ENCODE results near the gene TDRD5.

TDRD5 gene

DNA sequence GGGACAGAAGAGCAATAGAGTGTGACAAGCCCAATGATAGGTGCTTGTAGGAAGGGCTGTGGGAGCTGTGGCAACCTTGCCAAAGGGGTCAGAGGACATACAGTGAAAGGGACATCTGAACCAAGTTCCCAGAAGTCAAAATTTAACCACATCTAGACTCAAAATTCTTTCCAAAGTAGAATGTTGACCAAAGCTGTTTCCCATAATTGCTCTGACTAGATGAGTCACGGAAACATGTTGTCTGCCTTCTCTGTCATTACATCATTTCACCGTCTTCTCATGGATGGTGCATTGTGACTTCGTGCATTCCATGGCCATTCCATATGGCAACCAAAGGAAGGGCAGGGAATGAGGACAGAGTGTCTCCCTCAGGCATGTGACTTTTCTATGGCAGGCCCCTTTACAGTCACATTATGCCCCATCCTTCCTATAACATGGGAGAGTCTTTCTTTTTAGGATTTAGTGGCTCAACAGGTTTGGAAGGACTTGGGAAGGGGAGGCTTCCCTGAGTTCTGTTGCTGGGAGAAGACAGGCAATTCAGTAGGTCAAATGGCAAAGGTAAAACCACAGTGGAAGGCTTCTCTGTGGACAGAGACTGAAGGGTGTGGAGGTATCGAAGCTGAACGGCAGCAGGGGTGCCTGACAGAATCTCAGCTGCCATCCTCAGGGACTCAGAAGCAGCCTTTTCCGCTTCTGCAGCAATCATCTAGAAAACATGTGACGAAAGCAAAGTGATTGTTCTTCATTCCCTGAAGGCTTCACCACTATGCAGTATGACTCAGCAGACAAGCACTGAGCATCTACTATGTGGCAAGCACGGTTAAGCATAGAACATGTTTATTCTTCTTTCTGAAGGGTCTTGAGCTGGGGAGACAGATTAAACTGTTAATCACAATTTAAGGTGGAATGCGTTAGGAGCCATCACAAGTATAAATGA lies 40.6 kb upstream of the TDRD5 start:
- no peak for DNase-seq
- Histone ChIP-seq H3K4me3 (ENCODE audit: low read depth, low read length) (no peak overlapping the region), H3K27ac (no peak overlapping the region), H3K9me3 (ENCODE audit: severe bottlenecking) (no peaks in the 10 kb centered on the region), H3K36me3 (no peaks in the 10 kb centered on the region), H3K27me3 (ENCODE audit: insufficient read depth, low read depth, severe bottlenecking) (peaks cover 8% of the 10 kb centered on the region)
- TF ChIP-seq, protein P1, sequence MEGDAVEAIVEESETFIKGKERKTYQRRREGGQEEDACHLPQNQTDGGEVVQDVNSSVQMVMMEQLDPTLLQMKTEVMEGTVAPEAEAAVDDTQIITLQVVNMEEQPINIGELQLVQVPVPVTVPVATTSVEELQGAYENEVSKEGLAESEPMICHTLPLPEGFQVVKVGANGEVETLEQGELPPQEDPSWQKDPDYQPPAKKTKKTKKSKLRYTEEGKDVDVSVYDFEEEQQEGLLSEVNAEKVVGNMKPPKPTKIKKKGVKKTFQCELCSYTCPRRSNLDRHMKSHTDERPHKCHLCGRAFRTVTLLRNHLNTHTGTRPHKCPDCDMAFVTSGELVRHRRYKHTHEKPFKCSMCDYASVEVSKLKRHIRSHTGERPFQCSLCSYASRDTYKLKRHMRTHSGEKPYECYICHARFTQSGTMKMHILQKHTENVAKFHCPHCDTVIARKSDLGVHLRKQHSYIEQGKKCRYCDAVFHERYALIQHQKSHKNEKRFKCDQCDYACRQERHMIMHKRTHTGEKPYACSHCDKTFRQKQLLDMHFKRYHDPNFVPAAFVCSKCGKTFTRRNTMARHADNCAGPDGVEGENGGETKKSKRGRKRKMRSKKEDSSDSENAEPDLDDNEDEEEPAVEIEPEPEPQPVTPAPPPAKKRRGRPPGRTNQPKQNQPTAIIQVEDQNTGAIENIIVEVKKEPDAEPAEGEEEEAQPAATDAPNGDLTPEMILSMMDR (IDR thresholded peaks at IDR 0.05; ENCODE audit: low read depth, low read length) = no peak

DNA sequence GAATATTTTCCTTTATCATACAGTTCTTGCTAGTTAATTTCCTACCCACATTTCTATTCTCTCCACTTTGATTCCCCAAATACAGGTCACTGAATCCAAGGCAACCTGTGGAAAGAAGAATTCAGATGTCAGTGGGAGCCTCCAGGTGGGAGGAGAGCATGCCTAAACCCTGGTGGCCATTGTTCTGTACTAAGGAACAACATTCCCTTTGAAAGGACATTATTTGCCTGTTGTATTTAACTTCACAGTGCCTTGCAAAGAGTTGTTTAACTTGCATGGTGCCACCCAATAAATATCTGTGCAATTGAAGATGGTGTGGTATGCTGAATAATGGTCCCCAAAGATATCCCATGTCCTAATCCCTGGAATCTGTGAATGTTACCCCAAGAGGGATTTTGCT lies 37.2 kb upstream of the TDRD5 start:
- no peak overlapping the region for H3K27ac ChIP-seq
- TF ChIP-seq, protein P1 (IDR thresholded peaks at IDR 0.05; ENCODE audit: low read depth, low read length) = no peak
- no peak overlapping the region for H3K4me3 ChIP-seq (ENCODE audit: low read depth, low read length)
- H3K27me3 ChIP-seq (ENCODE audit: insufficient read depth, low read depth, severe bottlenecking) = peaks cover 5% of the 10 kb centered on the region
- no peaks in the 10 kb centered on the region for H3K9me3 ChIP-seq (ENCODE audit: severe bottlenecking)
- DNase-seq = no peak
- H3K36me3 ChIP-seq = no peaks in the 10 kb centered on the region

DNA sequence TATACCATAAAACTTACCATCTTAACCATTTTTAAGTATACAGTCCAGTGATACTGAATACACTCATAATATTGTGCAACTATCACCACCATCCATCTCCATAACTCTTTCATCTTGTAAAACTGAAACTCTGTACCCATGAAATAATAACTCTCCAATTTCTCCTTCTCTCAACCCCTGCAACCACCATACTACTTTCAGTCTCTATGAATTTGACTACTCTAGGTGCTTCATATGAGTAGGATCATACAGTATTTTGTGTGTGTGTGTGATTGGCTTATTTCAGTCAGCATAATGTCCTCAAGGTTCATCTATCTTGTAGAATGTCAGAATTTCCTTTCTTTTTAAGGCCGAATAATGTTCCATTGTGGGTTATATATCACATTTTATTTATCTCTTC lies 33.6 kb upstream of the TDRD5 start:
- DNase-seq = no peak
- no peak overlapping the region for H3K4me3 ChIP-seq (ENCODE audit: low read depth, low read length)
- no peaks in the 10 kb centered on the region for H3K36me3 ChIP-seq
- peaks cover 5% of the 10 kb centered on the region for H3K27me3 ChIP-seq (ENCODE audit: insufficient read depth, low read depth, severe bottlenecking)
- TF ChIP-seq, protein P1 (IDR thresholded peaks at IDR 0.05; ENCODE audit: low read depth, low read length) = no peak
- H3K9me3 ChIP-seq (ENCODE audit: severe bottlenecking) = no peaks in the 10 kb centered on the region
- H3K27ac ChIP-seq = no peak overlapping the region

DNA sequence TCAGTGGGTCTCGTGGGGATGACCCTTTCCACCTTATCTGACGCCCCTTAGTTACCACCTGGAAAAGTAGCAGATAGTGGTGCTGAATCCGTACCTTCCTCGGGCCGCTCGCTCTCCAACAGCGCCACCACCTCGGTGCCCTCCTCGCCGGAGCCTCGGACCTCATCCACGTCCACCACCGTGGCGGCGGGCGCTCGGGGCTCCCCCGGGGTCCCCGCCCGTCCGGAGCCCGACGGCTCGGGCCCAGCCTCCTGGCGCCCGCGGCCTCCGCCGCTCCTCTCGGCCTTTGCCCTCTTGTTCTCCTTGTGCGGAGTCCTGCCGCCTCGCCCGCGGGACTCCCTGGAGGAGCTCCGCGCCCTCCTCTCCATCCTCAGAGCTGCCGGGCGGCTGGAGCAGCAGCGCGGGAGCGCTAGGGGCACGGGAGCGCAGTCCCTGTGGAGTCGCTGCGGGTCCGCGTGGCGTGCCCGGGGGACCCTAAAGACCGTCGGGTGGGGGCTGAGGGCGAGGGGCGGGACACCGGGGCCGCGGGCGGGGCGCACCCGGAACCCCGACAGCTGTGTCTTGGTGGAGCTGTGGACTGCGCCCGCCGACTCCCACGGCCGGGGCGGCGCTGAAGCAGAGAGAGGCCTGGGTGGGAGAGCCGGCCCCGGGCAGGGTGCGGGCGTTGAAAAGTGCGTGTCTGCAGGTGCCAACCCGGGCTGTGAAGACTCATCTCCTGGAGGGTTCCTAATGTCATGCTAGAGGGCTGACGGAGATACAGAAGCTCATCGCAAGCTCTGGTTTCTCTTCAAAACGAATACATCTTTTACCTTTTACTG lies 15.9 kb upstream of the TDRD5 start, which contains the start of gene NPHS2:
TSS of gene NPHS2 (minus strand) at position 452 of the 818 bp plus-strand sequence. CDS start at position 368, 84 bp downstream.
- no peak within 1 kb of the TSS for H3K27ac ChIP-seq
- no peak for DNase-seq
- peaks cover 56% of the 10 kb centered on the region for H3K27me3 ChIP-seq (ENCODE audit: insufficient read depth, low read depth, severe bottlenecking)
- no peak within 1 kb of the TSS for H3K4me3 ChIP-seq (ENCODE audit: low read depth, low read length)
- H3K36me3 ChIP-seq = no peaks in the 10 kb centered on the region
- peaks cover 9% of the 10 kb centered on the region for H3K9me3 ChIP-seq (ENCODE audit: severe bottlenecking)
- TF ChIP-seq, protein P1 (IDR thresholded peaks at IDR 0.05; ENCODE audit: low read depth, low read length) = no peak

- peaks cover 9% of the 10 kb centered on the region for H3K9me3 ChIP-seq (ENCODE audit: severe bottlenecking)
- TF ChIP-seq, protein P1 (IDR thresholded peaks at IDR 0.05; ENCODE audit: low read depth, low read length) = no peak
- H3K27me3 ChIP-seq (ENCODE audit: insufficient read depth, low read depth, severe bottlenecking) = peaks cover 56% of the 10 kb centered on the region
- no peak overlapping the region for H3K4me3 ChIP-seq (ENCODE audit: low read depth, low read length)
- no peaks in the 10 kb centered on the region for H3K36me3 ChIP-seq
- no peak for DNase-seq
- H3K27ac ChIP-seq = no peak overlapping the region
Observed at GRCh38 chr1:179576509-179576908, 15.1 kb upstream of the TDRD5 start.

Measured in WERI-Rb-1 (cell line).